OCI-LY3 (cell line): ENCODE measurements around the gene DCST1.

Experiments used
- CTCF ChIP-seq: fragments of 200-600, 300-600 bp; sonication (generic); IDR thresholded peaks from 2 replicates; pipeline ENCODE4 v1.5.1; 2014; ENCODE audit warnings: antibody characterized with exemption, low read length, low read depth
- EZH2phosphoT487 ChIP-seq: fragments of 200-600 bp; shearing (Covaris generic); IDR thresholded peaks from 2 replicates; pipeline ENCODE4 v1.6.1; 2018; ENCODE audit warnings: antibody characterized with exemption, mixed run types, low read depth

- no peak for TF ChIP-seq CTCF
- no peak for TF ChIP-seq EZH2phosphoT487
Observed at GRCh38 chr1:155069551-155070157, 36.0 kb downstream of the DCST1 start.
